SU-DHL-6 (cell line): Measurements from ENCODE around the gene UBE2F.

Source experiments
- H2AFZ ChIP-seq: fragments of 200-600 bp; sonication (generic); 2 replicates; pipeline ENCODE4 v1.6.1; 2014; ENCODE audit warnings: low read depth, mild to moderate bottlenecking, moderate library complexity, mixed read lengths, antibody characterized with exemption, low read length; ENCODE audit not compliant: severe bottlenecking
- H3F3A ChIP-seq: fragments of 200-600 bp; shearing (Covaris generic); 2 replicates; pipeline ENCODE4 v1.6.0; 2016; ENCODE audit warnings: antibody characterized with exemption, mild to moderate bottlenecking; ENCODE audit not compliant: insufficient read depth
- H3K27ac ChIP-seq: fragments of 200-600 bp; sonication (generic); 2 replicates; pipeline ENCODE4 v1.5.1; 2016; ENCODE audit warnings: low read depth, mild to moderate bottlenecking, low read length, moderate library complexity, mixed read lengths
- H3K27me3 ChIP-seq: fragments of 200-600 bp; sonication (generic), shearing (Covaris generic); 2 replicates; pipeline ENCODE4 v1.6.0; 2014; ENCODE audit warnings: mild to moderate bottlenecking, low read length
- H3K36me3 ChIP-seq: fragments of 200-600 bp; sonication (generic); 2 replicates; pipeline ENCODE4 v1.6.1; 2014; ENCODE audit warnings: mild to moderate bottlenecking, low read length, mixed read lengths
- H3K4me2 ChIP-seq: fragments of 300-600, 200-600 bp; shearing (Covaris generic), sonication (generic); 2 replicates; pipeline ENCODE4 v1.6.0; 2014; ENCODE audit warnings: low read length, low read depth, mild to moderate bottlenecking; ENCODE audit not compliant: poor library complexity, severe bottlenecking
- H3K4me3 ChIP-seq: fragments of 200-600 bp; sonication (generic); 2 replicates; pipeline ENCODE4 v1.5.1; 2014; ENCODE audit warnings: antibody characterized with exemption, low read length, mild to moderate bottlenecking, mixed read lengths; ENCODE audit not compliant: insufficient read depth, poor library complexity, severe bottlenecking
- H3K79me2 ChIP-seq: fragments of 200-600 bp; sonication (generic); 2 replicates; pipeline ENCODE4 v1.6.1; 2014; ENCODE audit warnings: mild to moderate bottlenecking, low read length, moderate library complexity; ENCODE audit not compliant: insufficient read depth
- H3K9ac ChIP-seq: fragments of 200-600 bp; sonication (generic); 2 replicates; pipeline ENCODE4 v1.7.0; 2014; ENCODE audit warnings: mild to moderate bottlenecking, low read length
- H3K9me2 ChIP-seq: fragments of 200-600 bp; sonication (generic); replicated peaks from 2 replicates; pipeline ENCODE4 v1.6.1; 2014; ENCODE audit warnings: low read length; ENCODE audit not compliant: insufficient read depth
- H3K9me3 ChIP-seq: fragments of 200-600 bp; sonication (generic); 2 replicates; pipeline ENCODE4 v1.6.1; 2014; ENCODE audit warnings: low read length, mixed read lengths; ENCODE audit not compliant: insufficient read depth
- H4K20me1 ChIP-seq: fragments of 200-600 bp; sonication (generic); 2 replicates; pipeline ENCODE4 v1.6.1; 2014; ENCODE audit warnings: low read depth, mild to moderate bottlenecking, antibody characterized with exemption, low read length, moderate library complexity, mixed read lengths
- EZH2phosphoT487 ChIP-seq: fragments of 200-600 bp; sonication (generic), shearing (Covaris generic); conservative IDR thresholded peaks from 2 replicates; pipeline ENCODE4 v1.6.1; 2018; ENCODE audit warnings: mild to moderate bottlenecking, antibody characterized with exemption, low read length, moderate library complexity, mixed read lengths
- TF ChIP-seq, protein P1 (sequence below): fragments of 200-600 bp; sonication (generic); IDR thresholded peaks from one replicate; pipeline ENCODE4 v1.5.1; 2017; ENCODE audit warnings: antibody characterized with exemption, mild to moderate bottlenecking, low read length, moderate library complexity; ENCODE audit not compliant: insufficient read depth, poor library complexity, severe bottlenecking

UBE2F gene

DNA sequence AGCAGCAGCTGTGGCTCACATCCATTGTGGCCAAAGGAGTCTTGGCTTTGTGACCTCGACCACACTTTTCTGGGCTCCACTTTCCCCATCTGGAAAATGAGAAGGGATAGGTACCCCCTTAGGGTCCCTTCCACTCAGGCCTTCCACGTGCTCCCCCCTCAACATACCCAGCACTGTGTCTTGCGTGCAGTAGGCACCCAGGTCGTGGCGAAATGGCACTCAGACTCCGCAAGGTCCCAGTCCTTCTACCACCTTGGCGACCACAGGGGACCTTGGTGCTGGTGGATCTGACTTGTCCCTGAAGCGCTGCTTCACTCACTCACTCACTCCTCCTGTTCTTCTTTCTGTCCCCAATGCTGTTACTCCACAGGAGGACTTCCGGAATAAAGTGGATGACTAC, 74.1 kb downstream of the UBE2F start:
- Histone ChIP-seq H3K4me3 (no peak overlapping the region), H2AFZ (no peak overlapping the region), H3K27me3 (no peaks in the 10 kb centered on the region), H3F3A (no peaks in the 10 kb centered on the region), H3K9me3 (no peaks in the 10 kb centered on the region), H3K27ac (no peak overlapping the region), H3K9me2 (no peaks in the 10 kb centered on the region), H3K36me3 (no peaks in the 10 kb centered on the region), H3K79me2 (no peaks in the 10 kb centered on the region), H4K20me1 (no peaks in the 10 kb centered on the region), H3K9ac (no peak overlapping the region), H3K4me2 (no peak overlapping the region)
- TF ChIP-seq, protein P1, sequence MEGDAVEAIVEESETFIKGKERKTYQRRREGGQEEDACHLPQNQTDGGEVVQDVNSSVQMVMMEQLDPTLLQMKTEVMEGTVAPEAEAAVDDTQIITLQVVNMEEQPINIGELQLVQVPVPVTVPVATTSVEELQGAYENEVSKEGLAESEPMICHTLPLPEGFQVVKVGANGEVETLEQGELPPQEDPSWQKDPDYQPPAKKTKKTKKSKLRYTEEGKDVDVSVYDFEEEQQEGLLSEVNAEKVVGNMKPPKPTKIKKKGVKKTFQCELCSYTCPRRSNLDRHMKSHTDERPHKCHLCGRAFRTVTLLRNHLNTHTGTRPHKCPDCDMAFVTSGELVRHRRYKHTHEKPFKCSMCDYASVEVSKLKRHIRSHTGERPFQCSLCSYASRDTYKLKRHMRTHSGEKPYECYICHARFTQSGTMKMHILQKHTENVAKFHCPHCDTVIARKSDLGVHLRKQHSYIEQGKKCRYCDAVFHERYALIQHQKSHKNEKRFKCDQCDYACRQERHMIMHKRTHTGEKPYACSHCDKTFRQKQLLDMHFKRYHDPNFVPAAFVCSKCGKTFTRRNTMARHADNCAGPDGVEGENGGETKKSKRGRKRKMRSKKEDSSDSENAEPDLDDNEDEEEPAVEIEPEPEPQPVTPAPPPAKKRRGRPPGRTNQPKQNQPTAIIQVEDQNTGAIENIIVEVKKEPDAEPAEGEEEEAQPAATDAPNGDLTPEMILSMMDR, result no peak
- TF ChIP-seq EZH2phosphoT487, result no peak

DNA sequence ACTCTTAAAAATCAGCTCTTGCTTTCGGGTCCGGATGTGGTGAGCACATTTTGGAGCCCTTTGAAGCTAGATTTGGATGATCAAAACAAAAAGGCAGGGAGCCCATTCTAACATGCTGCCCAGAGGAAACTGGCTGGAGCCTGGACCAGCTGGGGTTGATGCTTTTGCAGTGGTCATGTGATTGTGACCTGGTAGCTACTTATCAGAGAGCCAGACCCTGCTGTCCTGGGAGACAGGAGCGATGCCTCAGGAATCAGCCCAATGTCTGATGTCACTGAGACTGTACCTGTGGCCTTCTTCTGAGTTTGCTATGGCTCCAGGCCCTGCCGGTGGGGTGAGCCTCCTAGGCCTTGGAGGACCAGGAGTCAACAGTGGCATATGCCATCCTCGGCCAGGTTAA, 75.3 kb downstream of the UBE2F start:
- no peaks in the 10 kb centered on the region for H3K36me3 ChIP-seq
- no peak overlapping the region for H3K27ac ChIP-seq
- no peak overlapping the region for H3K9ac ChIP-seq
- H3K4me2 ChIP-seq, result no peak overlapping the region
- no peaks in the 10 kb centered on the region for H3K79me2 ChIP-seq
- H3K9me3 ChIP-seq, result no peaks in the 10 kb centered on the region
- no peak overlapping the region for H2AFZ ChIP-seq
- no peaks in the 10 kb centered on the region for H4K20me1 ChIP-seq
- no peaks in the 10 kb centered on the region for H3K9me2 ChIP-seq
- H3K27me3 ChIP-seq, result no peaks in the 10 kb centered on the region
- no peak overlapping the region for H3K4me3 ChIP-seq
- no peaks in the 10 kb centered on the region for H3F3A ChIP-seq
- TF ChIP-seq EZH2phosphoT487, result no peak
- TF ChIP-seq, protein P1, result no peak

DNA sequence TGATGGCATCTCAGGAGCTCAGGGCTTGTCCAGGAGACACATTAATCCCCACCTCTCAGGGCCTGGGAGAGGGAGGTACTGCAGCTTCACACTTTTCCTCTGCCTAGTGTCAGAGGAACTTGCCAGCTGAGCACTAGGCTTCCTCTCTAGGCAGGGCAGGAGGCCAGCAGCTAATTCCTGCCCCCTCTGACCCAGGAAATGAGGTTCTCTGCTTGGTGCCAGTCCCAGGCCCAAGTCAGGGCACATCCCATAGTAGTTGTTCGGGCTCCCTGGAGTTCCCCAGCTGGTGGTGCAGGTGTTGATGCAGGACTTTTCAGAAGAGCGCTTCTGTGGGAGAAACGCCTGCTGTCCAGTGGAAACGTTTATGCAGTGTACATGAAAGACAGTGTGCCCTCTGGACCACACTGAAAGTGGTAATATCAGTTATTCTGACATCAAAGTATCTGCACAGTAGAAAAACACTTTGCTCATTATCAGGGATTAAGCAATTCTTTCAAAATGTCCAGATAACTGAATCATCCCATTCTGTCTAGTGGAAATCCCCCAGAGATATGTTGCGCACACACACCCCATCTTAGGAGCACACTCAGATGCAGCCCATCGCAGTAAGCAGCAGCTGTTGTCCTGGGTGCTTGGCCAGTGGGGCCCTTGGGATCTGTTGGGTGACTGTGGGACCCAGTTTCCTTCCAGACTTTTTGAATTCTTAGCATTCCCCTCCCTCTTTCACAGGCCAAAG, 76.2 kb downstream of the UBE2F start:
- H4K20me1 ChIP-seq, result no peaks in the 10 kb centered on the region
- TF ChIP-seq, protein P1, result no peak
- TF ChIP-seq EZH2phosphoT487, result no peak
- H3F3A ChIP-seq, result no peaks in the 10 kb centered on the region
- H3K9me3 ChIP-seq, result no peaks in the 10 kb centered on the region
- H3K27ac ChIP-seq, result no peak overlapping the region
- no peak overlapping the region for H2AFZ ChIP-seq
- no peaks in the 10 kb centered on the region for H3K27me3 ChIP-seq
- no peaks in the 10 kb centered on the region for H3K9me2 ChIP-seq
- H3K9ac ChIP-seq, result no peak overlapping the region
- no peak overlapping the region for H3K4me3 ChIP-seq
- no peaks in the 10 kb centered on the region for H3K79me2 ChIP-seq
- no peaks in the 10 kb centered on the region for H3K36me3 ChIP-seq
- no peak overlapping the region for H3K4me2 ChIP-seq
